HG03025 (cell line): ENCODE data around the gene LRIF1.

Source experiments
- ATAC-seq: cut with Tn5 transposase; IDR thresholded peaks from one replicate; pipeline ENCODE4 v1.9.1; 2021; ENCODE audit warnings: mild to moderate bottlenecking, moderate library complexity; ENCODE audit not compliant: unreplicated experiment, low FRiP score

Gene LRIF1

DNA sequence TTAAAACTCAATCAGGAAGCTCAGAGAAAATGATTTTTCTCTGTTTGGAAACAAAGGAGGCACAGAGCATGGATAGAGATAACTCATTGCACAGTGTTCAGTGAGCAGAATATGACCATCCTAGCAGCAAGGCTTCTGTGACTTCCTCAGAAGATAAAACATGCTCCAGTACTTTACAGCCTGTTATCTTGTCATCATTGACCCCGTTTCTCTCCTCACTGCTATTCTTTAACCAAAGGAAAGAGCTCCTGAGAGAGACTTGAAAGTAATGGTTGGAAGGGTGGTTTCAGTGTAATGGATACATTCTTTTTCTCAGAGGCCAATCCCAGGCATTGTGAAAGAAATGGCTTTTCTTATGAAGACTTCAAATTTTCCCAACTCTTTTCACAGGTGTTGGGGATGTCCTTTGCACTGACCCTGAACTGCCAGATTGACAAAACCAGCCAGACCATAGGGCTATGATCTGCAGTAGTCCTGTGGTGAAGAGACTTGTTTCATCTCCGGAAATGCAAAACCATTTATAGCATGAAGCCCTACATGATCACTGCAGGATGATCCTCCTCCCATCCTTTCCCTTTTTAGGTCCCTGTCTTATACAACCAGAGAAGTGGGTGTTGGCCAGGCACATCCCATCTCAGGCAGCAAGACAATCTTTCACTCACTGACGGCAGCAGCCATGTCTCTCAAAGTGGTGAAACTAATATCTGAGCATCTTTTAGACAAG lies 64.8 kb downstream of the LRIF1 start:
- ATAC-seq: no peak

DNA sequence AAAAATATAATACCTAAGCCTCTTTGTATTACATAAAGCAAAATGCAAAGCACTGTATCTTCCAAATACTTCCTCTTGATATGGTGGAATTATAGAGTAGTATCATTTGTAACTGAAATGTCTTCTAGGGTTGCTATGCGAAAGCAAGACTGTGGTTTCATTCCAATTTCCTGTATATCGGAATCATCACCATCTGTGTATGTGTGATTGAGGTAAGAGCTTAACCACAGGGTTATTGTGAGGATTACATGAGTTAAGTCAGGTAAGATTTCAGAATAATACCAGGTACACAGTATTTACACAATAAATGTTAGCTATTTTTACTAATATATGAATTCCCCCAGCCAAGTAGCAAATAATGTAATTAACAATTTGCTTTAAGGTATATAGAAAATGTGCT lies 66.0 kb downstream of the LRIF1 start:
- no peak for ATAC-seq
